ENCODE measurements around the gene BRCC3. TPM values are rescaled to one million over a fixed set of nuclear protein-coding genes. Genes with fewer than 3 reads are reported as not detected.

Gene BRCC3
- total and polyA plus RNA-seq, 10 of the 15 experiments (the other 5 are each of a cell fraction or from before 2014, with no cell fraction given): 15.5 to 57.5 (median 35.6) TPM

DNA sequence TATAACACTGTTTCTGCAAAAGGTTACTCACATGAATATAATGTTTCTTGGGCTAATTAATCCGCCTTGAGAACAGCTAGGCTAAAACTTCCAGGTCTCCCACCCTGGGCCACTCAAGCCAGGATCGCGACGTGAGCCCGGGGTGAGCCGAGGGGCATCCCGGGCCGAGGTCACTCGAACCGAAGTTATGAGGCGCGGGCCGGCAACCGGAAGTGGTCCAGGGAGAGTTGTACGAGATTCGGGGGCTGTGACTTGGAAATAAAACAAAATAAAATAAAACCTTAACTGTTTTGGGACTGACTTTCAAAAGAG, 689 bp upstream of the BRCC3 start:
- SMC1A ChIA-PET (ENCODE audit: uncharacterized antibody, unreplicated experiment): no interaction called here
- Histone ChIP-seq H3K9ac (ENCODE audit: control insufficient read depth, insufficient read depth, low read length) (peak overlapping the region; percentile 87), H3K9me3 (replicated peaks; ENCODE audit: control insufficient read depth, insufficient read depth, low read length) (no peaks in the 10 kb centered on the region), H3K4me2 (ENCODE audit: control insufficient read depth, insufficient read depth) (0 out of 2 replicates have a peak overlapping the region, but pooled peaks have one; percentile 25), H4K20me1 (ENCODE audit: control insufficient read depth, insufficient read depth) (no peaks in the 10 kb centered on the region), H3K27me3 (replicated peaks in 1 of 2; ENCODE audit: control insufficient read depth in 2 of 2, insufficient read depth in 2 of 2, low read length in 1 of 2) (no peaks in the 10 kb centered on the region), H2AFZ (ENCODE audit: control insufficient read depth, low read depth, low read length) (peak overlapping the region; percentile 55), H3K79me2 (ENCODE audit: control insufficient read depth, insufficient read depth, low read length) (peaks cover 54% of the 10 kb centered on the region), H3K36me3 (ENCODE audit: control insufficient read depth in 2 of 2, insufficient read depth in 2 of 2, low read length in 1 of 2) (no peaks in the 10 kb centered on the region; a peak in 3 of 4 replicates), H3K4me3 (peak overlapping the region; percentile 72), H3K27ac (ENCODE audit: control insufficient read depth, insufficient read depth) (peak overlapping the region; percentile 84), H3K4me1 (ENCODE audit: control insufficient read depth, insufficient read depth, low read length) (no peaks in the 10 kb centered on the region)
- TF ChIP-seq, protein P1, sequence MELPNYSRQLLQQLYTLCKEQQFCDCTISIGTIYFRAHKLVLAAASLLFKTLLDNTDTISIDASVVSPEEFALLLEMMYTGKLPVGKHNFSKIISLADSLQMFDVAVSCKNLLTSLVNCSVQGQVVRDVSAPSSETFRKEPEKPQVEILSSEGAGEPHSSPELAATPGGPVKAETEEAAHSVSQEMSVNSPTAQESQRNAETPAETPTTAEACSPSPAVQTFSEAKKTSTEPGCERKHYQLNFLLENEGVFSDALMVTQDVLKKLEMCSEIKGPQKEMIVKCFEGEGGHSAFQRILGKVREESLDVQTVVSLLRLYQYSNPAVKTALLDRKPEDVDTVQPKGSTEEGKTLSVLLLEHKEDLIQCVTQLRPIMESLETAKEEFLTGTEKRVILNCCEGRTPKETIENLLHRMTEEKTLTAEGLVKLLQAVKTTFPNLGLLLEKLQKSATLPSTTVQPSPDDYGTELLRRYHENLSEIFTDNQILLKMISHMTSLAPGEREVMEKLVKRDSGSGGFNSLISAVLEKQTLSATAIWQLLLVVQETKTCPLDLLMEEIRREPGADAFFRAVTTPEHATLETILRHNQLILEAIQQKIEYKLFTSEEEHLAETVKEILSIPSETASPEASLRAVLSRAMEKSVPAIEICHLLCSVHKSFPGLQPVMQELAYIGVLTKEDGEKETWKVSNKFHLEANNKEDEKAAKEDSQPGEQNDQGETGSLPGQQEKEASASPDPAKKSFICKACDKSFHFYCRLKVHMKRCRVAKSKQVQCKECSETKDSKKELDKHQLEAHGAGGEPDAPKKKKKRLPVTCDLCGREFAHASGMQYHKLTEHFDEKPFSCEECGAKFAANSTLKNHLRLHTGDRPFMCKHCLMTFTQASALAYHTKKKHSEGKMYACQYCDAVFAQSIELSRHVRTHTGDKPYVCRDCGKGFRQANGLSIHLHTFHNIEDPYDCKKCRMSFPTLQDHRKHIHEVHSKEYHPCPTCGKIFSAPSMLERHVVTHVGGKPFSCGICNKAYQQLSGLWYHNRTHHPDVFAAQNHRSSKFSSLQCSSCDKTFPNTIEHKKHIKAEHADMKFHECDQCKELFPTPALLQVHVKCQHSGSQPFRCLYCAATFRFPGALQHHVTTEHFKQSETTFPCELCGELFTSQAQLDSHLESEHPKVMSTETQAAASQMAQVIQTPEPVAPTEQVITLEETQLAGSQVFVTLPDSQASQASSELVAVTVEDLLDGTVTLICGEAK (IDR thresholded peaks at IDR 0.05; ENCODE audit: borderline replicate concordance): peak; percentile 21; the same call in 1 of the 2 replicates
- no peak for TF ChIP-seq POU2F2 (IDR thresholded peaks at IDR 0.05; ENCODE audit: borderline replicate concordance, low read depth, low read length)
- TF ChIP-seq CREB1 (IDR thresholded peaks at IDR 0.05; ENCODE audit: low read depth): 0 out of 2 replicates have a peak, but pooled peaks have one; percentile 7
- no peak for TF ChIP-seq NFXL1 (IDR thresholded peaks at IDR 0.05; ENCODE audit: borderline replicate concordance)
- intact Hi-C loops (cut with micrococcal nuclease; ENCODE audit: unreplicated experiment): loop anchor here (5.0 kb wide), 2 partner anchors 43 to 147 kb away; partner anchors contain the start of genes FUNDC2 and VBP1
- FAIRE-seq (no peak), DNase-seq (ENCODE audit: low read depth, low spot score) (no peak), ATAC-seq (peak; percentile 43)
- RAD21 ChIA-PET (ENCODE audit: unreplicated experiment): interaction anchor here (1.4 kb wide), 1 partner anchor 147 kb away, joined by 3 read pairs; no protein-coding TSS in a partner anchor
- POLR2A ChIA-PET: interaction anchor here (1.1 kb wide), 1 partner anchor 42 kb away, joined by 3 read pairs; no protein-coding TSS in a partner anchor
- BruUV-seq (replicated peaks): TSS peak; percentile 73
- 51% methylated on average over 16 of the region's 16 CpGs for WGBS (ENCODE audit: insufficient coverage, insufficient replicate concordance, low lambda C conversion rate, missing lambda C conversion rate)
- CTCF ChIA-PET: interaction anchor here (0.7 to 1.4 kb wide), 2 partner anchors 14 to 91 kb away, joined by 3 read pairs; no protein-coding TSS in a partner anchor
- in situ Hi-C loops (cut with MboI): no loop called here
